ENCODE data around the gene EDN1.

- TF ChIP-seq CTCF (IDR thresholded peaks at IDR 0.05; ENCODE audit: low read depth, low read length) (no peak), MYC (IDR thresholded peaks at IDR 0.05; ENCODE audit: low read depth, low read length) (no peak), POLR2A (IDR thresholded peaks at IDR 0.05; ENCODE audit: extremely low read depth, insufficient read length) (no peak), MAX (IDR thresholded peaks at IDR 0.05; ENCODE audit: low read depth, low read length) (no peak)
Observed at GRCh38 chr6:12283904-12284303, 6.3 kb upstream of the EDN1 start.

Data from NB4 (cell line).